Keratinocyte (primary cell): Measurements from ENCODE around the gene HVCN1. TPM values are rescaled to one million over a fixed set of nuclear protein-coding genes. Genes with fewer than 3 reads are reported as not detected.

Experiments
- DNase-seq: peaks from one replicate; pipeline ENCODE4 v3.0.0-alpha.2; 2011; ENCODE audit warnings: low read depth, missing footprints, low spot score
- FAIRE-seq: peaks from 2 replicates; lab custom pipeline; 2011; peaks lifted over from hg19 to GRCh38; lab: Jason Lieb, UNC
- H2AFZ ChIP-seq: 2 replicates; pipeline ENCODE4 v1.6.0; 2012; ENCODE audit warnings: low read length, control low read depth, inconsistent platforms; ENCODE audit not compliant: control insufficient read depth
- H3K27ac ChIP-seq: 2 replicates; pipeline ENCODE4 v1.5.1; 2011; ENCODE audit warnings: low read length; ENCODE audit not compliant: control insufficient read depth, insufficient read depth
- H3K27me3 ChIP-seq: 3 replicates; pipeline ENCODE4 v1.6.0; 2011; ENCODE audit warnings: low read length; ENCODE audit not compliant: control insufficient read depth, insufficient read depth; ENCODE audit errors: extremely low read depth
- H3K36me3 ChIP-seq, 2 experiments: 2 replicates in 1 of 2; 3 replicates in 1 of 2; pipeline ENCODE4 v1.5.1; 2011; ENCODE audit warnings: low read length in 2 of 2, mild to moderate bottlenecking in 1 of 2; ENCODE audit not compliant: control insufficient read depth in 2 of 2, insufficient read depth in 2 of 2; ENCODE audit errors: extremely low read depth in 1 of 2
- H3K4me1 ChIP-seq: 3 replicates; pipeline ENCODE4 v1.5.1; 2011; ENCODE audit warnings: low read length; ENCODE audit not compliant: control insufficient read depth, insufficient read depth; ENCODE audit errors: extremely low read depth
- H3K4me2 ChIP-seq: 3 replicates; pipeline ENCODE4 v1.6.0; 2011; ENCODE audit warnings: low read depth, low read length; ENCODE audit not compliant: control insufficient read depth, insufficient read depth; ENCODE audit errors: extremely low read depth
- H3K4me3 ChIP-seq, 3 experiments: fragments of 200-600 bp in 1 of 3; sonication (generic) in 1 of 3; 2 replicates in 2 of 3; 3 replicates in 1 of 3; pipeline ENCODE4 v1.5.1; 2011 to 2016; ENCODE audit warnings: low read length in 3 of 3, mild to moderate bottlenecking in 3 of 3, control low read depth in 2 of 3, inconsistent platforms in 1 of 3, low read depth in 1 of 3, mixed read lengths in 1 of 3, mixed run types in 1 of 3, moderate library complexity in 1 of 3; ENCODE audit not compliant: control insufficient read depth in 2 of 3, insufficient read depth in 2 of 3; ENCODE audit errors: extremely low read depth in 1 of 3
- H3K79me2 ChIP-seq: 2 replicates; pipeline ENCODE4 v1.6.0; 2012; ENCODE audit warnings: low read length; ENCODE audit not compliant: control insufficient read depth, insufficient read depth
- H3K9ac ChIP-seq: 3 replicates; pipeline ENCODE4 v1.6.0; 2011; ENCODE audit warnings: low read length; ENCODE audit not compliant: control insufficient read depth, insufficient read depth; ENCODE audit errors: extremely low read depth
- H3K9me1 ChIP-seq: 3 replicates; pipeline ENCODE4 v1.6.0; 2011; ENCODE audit warnings: low read length; ENCODE audit not compliant: control insufficient read depth, insufficient read depth; ENCODE audit errors: extremely low read depth
- H3K9me3 ChIP-seq: 2 replicates; pipeline ENCODE4 v1.5.1; 2012; ENCODE audit warnings: low read depth, low read length; ENCODE audit not compliant: control insufficient read depth
- H4K20me1 ChIP-seq: 3 replicates; pipeline ENCODE4 v1.6.0; 2011; ENCODE audit warnings: low read length; ENCODE audit not compliant: control insufficient read depth, insufficient read depth; ENCODE audit errors: extremely low read depth
- EZH2 ChIP-seq: IDR thresholded peaks from one replicate; pipeline ENCODE4 v1.6.1; 2012; ENCODE audit warnings: inconsistent platforms, mild to moderate bottlenecking, low read length, moderate library complexity
- dilution Hi-C: fragments of 300-500 bp; cut with MboI; formaldehyde crosslinking; loops from one replicate; pipeline ENCODE4 v1.7.0; 2020; ENCODE audit warnings: low sequenced_read_pairs; ENCODE audit not compliant: extremely low pct_ligation_motif_present
- polyA plus RNA-seq, 5 experiments: library from polyadenylated mRNA; depleted of rRNA in 3 of 5; stranded (reverse) in 3 of 5; stranded (forward) in 1 of 5; unstranded in 1 of 5; fragments of >200 nt; gene quantifications; 1 replicate in 1 of 5; 2 replicates in 3 of 5; 3 replicates in 1 of 5; pipeline versions ENCODE4 v1.2.1 to v1.2.3, GENCODE V29; 2011 to 2012; ENCODE audit warnings: missing spikeins in 2 of 5, low read depth in 1 of 5, low replicate concordance in 1 of 5
- TF ChIP-seq, protein P1 (sequence below), 3 experiments: IDR thresholded peaks in 1 of 3; conservative IDR thresholded peaks in 1 of 3; optimal IDR thresholded peaks in 1 of 3; 2 replicates in 2 of 3; 3 replicates in 1 of 3; pipeline versions ENCODE3 to v1.5.1; 2011; ENCODE audit warnings: low read length in 3 of 3, mild to moderate bottlenecking in 3 of 3, moderate library complexity in 2 of 3, control low read depth in 1 of 3, inconsistent platforms in 1 of 3; ENCODE audit not compliant: insufficient read depth in 2 of 3; ENCODE audit errors: extremely low read depth in 1 of 3

Gene HVCN1
- polyA plus RNA-seq, 1 donor (not counting 4 experiments of a cell fraction or from before 2014, with no cell fraction given) = 1.1 TPM

DNA sequence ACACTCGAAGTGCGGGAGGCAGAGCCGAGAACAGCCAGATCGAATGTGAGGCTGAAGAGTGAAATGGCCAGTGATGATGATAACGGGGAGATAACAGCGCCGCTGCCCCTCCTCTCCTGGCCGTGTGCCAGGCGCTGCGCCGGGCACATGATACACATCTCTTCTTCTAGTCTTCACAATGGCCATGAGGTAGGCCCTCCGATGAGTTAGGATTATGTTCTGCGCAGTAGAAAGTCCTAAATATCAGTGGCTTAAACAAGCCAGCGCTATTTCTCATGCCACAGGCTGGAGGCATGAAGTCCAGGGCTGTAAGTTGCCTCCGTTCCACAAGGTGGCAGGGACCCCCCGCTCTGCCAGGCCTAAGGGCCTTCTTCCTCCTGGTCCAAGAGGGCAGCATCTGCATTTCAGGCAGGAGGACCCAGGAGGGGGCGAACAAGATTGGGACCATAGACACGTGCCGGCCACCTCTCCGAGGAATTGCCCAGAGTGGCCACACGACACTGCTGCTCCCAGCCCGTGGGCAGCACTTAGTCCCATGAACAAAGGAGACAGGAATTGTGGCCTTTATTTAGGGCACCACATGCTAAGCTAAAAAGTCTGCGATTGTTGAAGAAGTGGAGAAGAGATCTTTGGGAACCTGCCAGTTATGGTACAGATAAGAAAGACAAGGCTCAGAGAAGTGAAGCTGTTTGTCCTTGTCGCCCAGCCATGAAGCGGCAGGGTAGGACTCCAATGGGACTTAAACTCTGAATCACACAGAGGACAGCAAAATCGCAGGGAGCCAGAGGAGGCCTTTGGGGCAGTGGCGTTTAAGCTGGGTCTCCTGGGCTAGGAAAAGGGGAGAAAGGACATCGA, 10.9 kb upstream of the HVCN1 start:
- Histone ChIP-seq H3K79me2 (no peaks in the 10 kb centered on the region), H3K9me3 (no peaks in the 10 kb centered on the region), H3K4me2 (no peak overlapping the region), H2AFZ (no peak overlapping the region), H3K4me1 (no peaks in the 10 kb centered on the region), H3K9me1 (no peaks in the 10 kb centered on the region), H3K27ac (no peak overlapping the region), H3K9ac (no peak overlapping the region), H3K36me3 (no peaks in the 10 kb centered on the region), H3K4me3 (no peak overlapping the region), H3K27me3 (no peaks in the 10 kb centered on the region), H4K20me1 (no peaks in the 10 kb centered on the region)
- dilution Hi-C loops = no loop called here
- FAIRE-seq (no peak), DNase-seq (no peak)
- TF ChIP-seq EZH2 = no peak
- TF ChIP-seq, protein P1, sequence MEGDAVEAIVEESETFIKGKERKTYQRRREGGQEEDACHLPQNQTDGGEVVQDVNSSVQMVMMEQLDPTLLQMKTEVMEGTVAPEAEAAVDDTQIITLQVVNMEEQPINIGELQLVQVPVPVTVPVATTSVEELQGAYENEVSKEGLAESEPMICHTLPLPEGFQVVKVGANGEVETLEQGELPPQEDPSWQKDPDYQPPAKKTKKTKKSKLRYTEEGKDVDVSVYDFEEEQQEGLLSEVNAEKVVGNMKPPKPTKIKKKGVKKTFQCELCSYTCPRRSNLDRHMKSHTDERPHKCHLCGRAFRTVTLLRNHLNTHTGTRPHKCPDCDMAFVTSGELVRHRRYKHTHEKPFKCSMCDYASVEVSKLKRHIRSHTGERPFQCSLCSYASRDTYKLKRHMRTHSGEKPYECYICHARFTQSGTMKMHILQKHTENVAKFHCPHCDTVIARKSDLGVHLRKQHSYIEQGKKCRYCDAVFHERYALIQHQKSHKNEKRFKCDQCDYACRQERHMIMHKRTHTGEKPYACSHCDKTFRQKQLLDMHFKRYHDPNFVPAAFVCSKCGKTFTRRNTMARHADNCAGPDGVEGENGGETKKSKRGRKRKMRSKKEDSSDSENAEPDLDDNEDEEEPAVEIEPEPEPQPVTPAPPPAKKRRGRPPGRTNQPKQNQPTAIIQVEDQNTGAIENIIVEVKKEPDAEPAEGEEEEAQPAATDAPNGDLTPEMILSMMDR (optimal IDR thresholded peaks at IDR 0.05 in 1 of 3, IDR thresholded peaks at IDR 0.05 in 1 of 3, conservative IDR thresholded peaks at IDR 0.05 in 1 of 3; ENCODE audit: extremely low read depth in 1 of 3, insufficient read depth in 2 of 3, low read length in 3 of 3) = no peak

DNA sequence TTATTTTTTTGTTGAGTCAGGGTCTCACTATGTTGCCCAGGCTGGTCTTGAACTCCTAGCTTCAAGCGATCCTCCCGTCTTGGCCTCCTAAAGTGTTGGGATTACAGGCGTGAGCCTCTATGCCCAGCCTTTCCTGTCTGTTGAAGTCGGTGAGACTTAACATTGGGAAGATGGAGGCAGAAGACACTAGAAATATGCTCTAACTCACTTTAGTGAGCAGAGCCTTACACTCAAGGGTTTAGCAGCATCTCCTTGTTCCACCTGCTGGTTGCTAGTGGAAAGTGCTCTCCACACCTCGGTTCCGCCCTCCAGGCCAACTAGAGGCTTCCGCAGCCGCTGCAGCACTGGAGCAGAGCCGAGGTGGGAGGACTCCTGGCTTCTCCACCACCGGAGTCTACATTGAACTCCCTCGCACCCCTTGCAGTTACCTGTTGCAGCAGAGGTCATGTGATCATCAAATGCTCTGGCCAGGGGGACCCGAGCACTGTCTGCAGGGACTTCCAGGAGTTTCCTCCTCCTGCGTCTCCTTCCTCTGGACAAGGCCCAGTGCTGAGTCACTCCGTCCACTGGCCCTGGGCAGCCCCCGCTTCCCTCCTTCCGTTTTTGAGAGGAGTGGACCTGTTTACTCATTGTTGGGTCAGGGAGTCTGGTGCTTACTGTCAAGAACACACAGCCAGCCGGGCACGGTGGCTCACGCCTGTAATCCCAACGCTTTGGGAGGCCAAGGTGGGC, 9.4 kb upstream of the HVCN1 start:
- H3K27me3 ChIP-seq = no peaks in the 10 kb centered on the region
- DNase-seq (peak; percentile 23), FAIRE-seq (peak; percentile 56)
- H3K27ac ChIP-seq = no peak overlapping the region
- no peaks in the 10 kb centered on the region for H3K79me2 ChIP-seq
- no peak overlapping the region for H3K9ac ChIP-seq
- H3K4me1 ChIP-seq = no peaks in the 10 kb centered on the region
- dilution Hi-C loops = no loop called here
- H2AFZ ChIP-seq = no peak overlapping the region
- no peak overlapping the region for H3K4me3 ChIP-seq
- no peaks in the 10 kb centered on the region for H4K20me1 ChIP-seq
- H3K4me2 ChIP-seq = no peak overlapping the region
- no peaks in the 10 kb centered on the region for H3K9me1 ChIP-seq
- H3K9me3 ChIP-seq = no peaks in the 10 kb centered on the region
- no peak for TF ChIP-seq EZH2
- TF ChIP-seq, protein P1 (optimal IDR thresholded peaks at IDR 0.05 in 1 of 3, IDR thresholded peaks at IDR 0.05 in 1 of 3, conservative IDR thresholded peaks at IDR 0.05 in 1 of 3; ENCODE audit: extremely low read depth in 1 of 3, insufficient read depth in 2 of 3, low read length in 3 of 3) = peak; percentile 73 to 87 (median 80)
- H3K36me3 ChIP-seq = no peaks in the 10 kb centered on the region
